Muscle of arm (tissue), 14 donors: ENCODE results near the gene FAM234A. TPM values are rescaled to one million over a fixed set of nuclear protein-coding genes. Genes with fewer than 3 reads are reported as not detected.
"Not testable (repeated sequence)": the region's sequence is repeated elsewhere in the genome, so short reads cannot be mapped to it uniquely, and the experiment has no call there.

ENCODE experiments used
- DNase-seq: peaks from one replicate; pipeline ENCODE4 v3.0.0-alpha.2; 2013
- long read RNA-seq, 11 donors: transcript quantifications; one replicate each; lab custom pipeline, GENCODE V29; 2026
- polyA plus RNA-seq, 12 donors: library from polyadenylated mRNA; unstranded; fragments of 120-200 nt; gene quantifications; one replicate each; pipeline ENCODE4 v1.2.1, GENCODE V29; 2013; ENCODE audit not compliant: insufficient read length in 12 of 12

The FAM234A gene
- polyA plus RNA-seq = 10 to 100 TPM in 11 of 12 donors, not detected in 1; 26.7 to 74.6 (median 38.5) TPM
- long read RNA-seq, donor 1, partial matches to known transcripts = 15 of 19 reads
- long read RNA-seq, donor 1, other reads (novel, unspliced or antisense) = 0 of 19 reads
- long read RNA-seq, donor 2, partial matches to known transcripts = 5 of 8 reads
- long read RNA-seq, donor 2, other reads (novel, unspliced or antisense) = 0 of 8 reads
- long read RNA-seq, donor 3 = 0 reads
- long read RNA-seq, donor 4 = 0 reads
- long read RNA-seq, donor 5, partial matches to known transcripts = 0 of 3 reads
- long read RNA-seq, donor 5, other reads (novel, unspliced or antisense) = 0 of 3 reads
- long read RNA-seq, donor 6, partial matches to known transcripts = 0 of 3 reads
- long read RNA-seq, donor 6, other reads (novel, unspliced or antisense) = 0 of 3 reads
- long read RNA-seq, donor 7, partial matches to known transcripts = 0 of 1 reads
- long read RNA-seq, donor 7, other reads (novel, unspliced or antisense) = 0 of 1 reads
- long read RNA-seq, donor 8, transcript FAM234A-203 (13 exons, 3,213 nt) = major isoform, 5 of 5 reads
- long read RNA-seq, donor 8, partial matches to known transcripts = 0 of 5 reads
- long read RNA-seq, donor 8, other reads (novel, unspliced or antisense) = 0 of 5 reads
- long read RNA-seq, donor 9, partial matches to known transcripts = 0 of 1 reads
- long read RNA-seq, donor 9, other reads (novel, unspliced or antisense) = 0 of 1 reads
- long read RNA-seq, donor 10, partial matches to known transcripts = 5 of 9 reads
- long read RNA-seq, donor 10, other reads (novel, unspliced or antisense) = 0 of 9 reads
- long read RNA-seq, donor 11, partial matches to known transcripts = 0 of 2 reads
- long read RNA-seq, donor 11, other reads (novel, unspliced or antisense) = 0 of 2 reads

- peak; percentile 93 for DNase-seq
Observed at GRCh38 chr16:234468-235305, at the start of gene FAM234A. TSS of gene FAM234A (plus strand) at chr16:234821. CDS start at chr16:254414, 19,593 bp downstream.

GRCh38 chr16:185213-185612 lies 49.4 kb upstream of the FAM234A start:
- no peak for DNase-seq

- DNase-seq = no peak
Observed at GRCh38 chr16:185691-186090, 48.9 kb upstream of the FAM234A start.

- DNase-seq = no peak
Observed at GRCh38 chr16:187330-187729, 47.3 kb upstream of the FAM234A start.

GRCh38 chr16:188674-189073 lies 45.9 kb upstream of the FAM234A start:
- DNase-seq = no peak

- DNase-seq = no peak
Observed at GRCh38 chr16:189604-190186, 44.9 kb upstream of the FAM234A start.

GRCh38 chr16:191831-192230 lies 42.8 kb upstream of the FAM234A start:
- no peak for DNase-seq

- no peak for DNase-seq
Observed at GRCh38 chr16:192686-193085, 41.9 kb upstream of the FAM234A start.

GRCh38 chr16:193441-193840 lies 41.2 kb upstream of the FAM234A start:
- DNase-seq = no peak

GRCh38 chr16:194516-194915 lies 40.1 kb upstream of the FAM234A start:
- DNase-seq = no peak

GRCh38 chr16:200388-200787 lies 34.2 kb upstream of the FAM234A start:
- no peak for DNase-seq

- no peak for DNase-seq
Observed at GRCh38 chr16:203246-203645, 31.4 kb upstream of the FAM234A start.

GRCh38 chr16:204046-204445 lies 30.6 kb upstream of the FAM234A start:
- not testable (repeated sequence) for DNase-seq

GRCh38 chr16:209359-209758 lies 25.3 kb upstream of the FAM234A start:
- DNase-seq = not testable (repeated sequence)

- DNase-seq = not testable (repeated sequence)
Observed at GRCh38 chr16:211631-212180, 22.9 kb upstream of the FAM234A start.

GRCh38 chr16:212999-213398 lies 21.6 kb upstream of the FAM234A start:
- DNase-seq = no peak

GRCh38 chr16:220021-220420 lies 14.6 kb upstream of the FAM234A start:
- no peak for DNase-seq

GRCh38 chr16:228151-228851 lies 6.3 kb upstream of the FAM234A start:
- no peak for DNase-seq

GRCh38 chr16:228852-229730 lies 5.5 kb upstream of the FAM234A start, which contains the start of gene LUC7L:
TSS of gene LUC7L (minus strand) at chr16:229449. CDS start at chr16:229339, 110 bp downstream.
- peak; percentile 93 for DNase-seq
